Hepatocyte (in vitro differentiated cells): Measurements from ENCODE around the gene ADIPOR1. TPM values are rescaled to one million over a fixed set of nuclear protein-coding genes. Genes with fewer than 3 reads are reported as not detected.

Experiments
- DNase-seq: peaks from one replicate; pipeline ENCODE4 v3.0.0-alpha.2; 2016; ENCODE audit warnings: low spot score
- H2AFZ ChIP-seq: fragments of 200-600 bp; sonication (generic); 2 replicates; pipeline ENCODE4 v1.6.0; 2016; ENCODE audit warnings: antibody characterized with exemption, mild to moderate bottlenecking
- H3K27ac ChIP-seq: fragments of 200-600 bp; sonication (generic); 2 replicates; pipeline ENCODE4 v1.5.1; 2016; ENCODE audit warnings: mild to moderate bottlenecking
- H3K27me3 ChIP-seq: fragments of 200-600 bp; sonication (generic); 2 replicates; pipeline ENCODE4 v1.6.1; 2016
- H3K36me3 ChIP-seq: fragments of 200-600 bp; sonication (generic); replicated peaks from 2 replicates; pipeline ENCODE4 v1.5.1; 2016; ENCODE audit warnings: low read depth; ENCODE audit not compliant: insufficient read depth
- H3K4me1 ChIP-seq: fragments of 200-600 bp; sonication (generic); 2 replicates; pipeline ENCODE4 v1.5.1; 2016; ENCODE audit warnings: mild to moderate bottlenecking, moderate library complexity; ENCODE audit not compliant: insufficient read depth
- H3K4me2 ChIP-seq: fragments of 200-600 bp; sonication (generic); 2 replicates; pipeline ENCODE4 v1.6.0; 2016
- H3K4me3 ChIP-seq: fragments of 200-600 bp; sonication (generic); 2 replicates; pipeline ENCODE4 v1.5.1; 2016; ENCODE audit warnings: mild to moderate bottlenecking
- H3K79me2 ChIP-seq: fragments of 200-600 bp; sonication (generic); 2 replicates; pipeline ENCODE4 v1.6.0; 2017; ENCODE audit warnings: mild to moderate bottlenecking
- H3K9me2 ChIP-seq: fragments of 200-600 bp; sonication (generic); replicated peaks from 2 replicates; pipeline ENCODE4 v1.6.0; 2017; ENCODE audit warnings: mild to moderate bottlenecking; ENCODE audit not compliant: insufficient read depth
- H3K9me3 ChIP-seq: fragments of 200-600 bp; sonication (generic); 2 replicates; pipeline ENCODE4 v1.5.1; 2016; ENCODE audit warnings: low read depth, mild to moderate bottlenecking
- H4K20me1 ChIP-seq: fragments of 200-600 bp; sonication (generic); 2 replicates; pipeline ENCODE4 v1.6.0; 2016; ENCODE audit warnings: mild to moderate bottlenecking; ENCODE audit not compliant: insufficient read depth, poor library complexity, severe bottlenecking
- CTCF ChIP-seq: fragments of 200-600 bp; sonication (generic); IDR thresholded peaks from 2 replicates; pipeline ENCODE4 v1.5.1; 2016; ENCODE audit warnings: antibody characterized with exemption, mild to moderate bottlenecking; ENCODE audit not compliant: poor library complexity
- EZH2 ChIP-seq: fragments of 200-600 bp; sonication (generic); IDR thresholded peaks from 2 replicates; pipeline ENCODE4 v1.6.1; 2016; ENCODE audit warnings: antibody characterized with exemption, mild to moderate bottlenecking, borderline replicate concordance
- EZH2phosphoT487 ChIP-seq: fragments of 200-600 bp; sonication (generic); IDR thresholded peaks from one replicate; pipeline ENCODE4 v1.6.1; 2018; ENCODE audit warnings: antibody characterized with exemption, mild to moderate bottlenecking, low read depth, moderate library complexity; ENCODE audit not compliant: unreplicated experiment, severe bottlenecking
- whole genome bisulfite sequencing: methylation state at CpG from one replicate; pipeline ENCODE4 v1.1.6; 2016; ENCODE audit warnings: low lambda C conversion rate; ENCODE audit errors: missing lambda C conversion rate; 5-methylcytosine and 5-hydroxymethylcytosine counted together
- polyA plus RNA-seq: library from polyadenylated mRNA; unstranded; fragments of >200 nt; fragmentation: Nextera tagmentation; extraction: Ambion mirVana; gene quantifications from 2 replicates; pipeline ENCODE4 v1.2.1, GENCODE V29; 2016
- total RNA-seq: library from RNA; depleted of rRNA; stranded (reverse); fragments of >200 nt; gene quantifications from 2 replicates; pipeline ENCODE4 v1.2.3, GENCODE V29; 2014

Gene ADIPOR1
- total and polyA plus RNA-seq, 2 experiments from 2014 or later, result 75.7 to 121 TPM

GRCh38 chr1:202935844-202936243 is 22.3 kb downstream of the ADIPOR1 start:
- Histone ChIP-seq H3K27me3 (no peaks in the 10 kb centered on the region), H3K9me3 (no peaks in the 10 kb centered on the region), H2AFZ (no peak overlapping the region), H3K36me3 (no peaks in the 10 kb centered on the region), H3K4me2 (no peak overlapping the region), H3K79me2 (no peaks in the 10 kb centered on the region), H4K20me1 (no peaks in the 10 kb centered on the region), H3K4me3 (no peak overlapping the region), H3K4me1 (no peaks in the 10 kb centered on the region), H3K9me2 (no peaks in the 10 kb centered on the region), H3K27ac (no peak overlapping the region)
- no peak for DNase-seq
- TF ChIP-seq EZH2phosphoT487 (no peak), EZH2 (no peak), CTCF (no peak)
- WGBS, result 82% methylated on average over 3 of the region's 3 CpGs

- H3K79me2 ChIP-seq, result no peaks in the 10 kb centered on the region
- no peak overlapping the region for H2AFZ ChIP-seq
- H3K9me3 ChIP-seq, result no peaks in the 10 kb centered on the region
- WGBS, result 85% methylated on average over 3 of the region's 3 CpGs
- H3K27me3 ChIP-seq, result no peaks in the 10 kb centered on the region
- H3K36me3 ChIP-seq, result no peaks in the 10 kb centered on the region
- no peak overlapping the region for H3K27ac ChIP-seq
- TF ChIP-seq EZH2 (no peak), CTCF (no peak), EZH2phosphoT487 (no peak)
- DNase-seq, result no peak
- H4K20me1 ChIP-seq, result no peaks in the 10 kb centered on the region
- no peak overlapping the region for H3K4me2 ChIP-seq
- H3K9me2 ChIP-seq, result no peaks in the 10 kb centered on the region
- H3K4me3 ChIP-seq, result no peak overlapping the region
- H3K4me1 ChIP-seq, result no peaks in the 10 kb centered on the region
Observed at GRCh38 chr1:202934755-202935154, 23.4 kb downstream of the ADIPOR1 start.

GRCh38 chr1:202932476-202932875 is 25.6 kb downstream of the ADIPOR1 start:
- TF ChIP-seq EZH2, result no peak
- no peak for TF ChIP-seq CTCF
- no peak for TF ChIP-seq EZH2phosphoT487
- no peaks in the 10 kb centered on the region for H4K20me1 ChIP-seq
- H3K27me3 ChIP-seq, result no peaks in the 10 kb centered on the region
- 89% methylated on average over 2 of the region's 2 CpGs for WGBS
- H3K4me3 ChIP-seq, result no peak overlapping the region
- no peaks in the 10 kb centered on the region for H3K36me3 ChIP-seq
- no peaks in the 10 kb centered on the region for H3K9me3 ChIP-seq
- H3K4me1 ChIP-seq, result no peaks in the 10 kb centered on the region
- DNase-seq, result no peak
- no peak overlapping the region for H3K4me2 ChIP-seq
- H3K9me2 ChIP-seq, result no peaks in the 10 kb centered on the region
- H2AFZ ChIP-seq, result no peak overlapping the region
- no peaks in the 10 kb centered on the region for H3K79me2 ChIP-seq
- H3K27ac ChIP-seq, result no peak overlapping the region
